Stimulated activated CD8-positive, alpha-beta memory T cell treated with anti-CD3 and anti-CD28 coated beads, Interleukin-4, amount 100 ng/mL, for 24 hours (primary cell): ENCODE data around the gene LRP2BP.
"Not testable (repeated sequence)": the region's sequence is repeated elsewhere in the genome, so short reads cannot be mapped to it uniquely, and the experiment has no call there.

Experiments used
- DNase-seq: peaks from one replicate; pipeline ENCODE4 v3.0.0-alpha.2; 2020; ENCODE audit warnings: low read depth

The LRP2BP gene

GRCh38 chr4:185361872-185362271 is 33.9 kb downstream of the LRP2BP start:
- no peak for DNase-seq

DNA sequence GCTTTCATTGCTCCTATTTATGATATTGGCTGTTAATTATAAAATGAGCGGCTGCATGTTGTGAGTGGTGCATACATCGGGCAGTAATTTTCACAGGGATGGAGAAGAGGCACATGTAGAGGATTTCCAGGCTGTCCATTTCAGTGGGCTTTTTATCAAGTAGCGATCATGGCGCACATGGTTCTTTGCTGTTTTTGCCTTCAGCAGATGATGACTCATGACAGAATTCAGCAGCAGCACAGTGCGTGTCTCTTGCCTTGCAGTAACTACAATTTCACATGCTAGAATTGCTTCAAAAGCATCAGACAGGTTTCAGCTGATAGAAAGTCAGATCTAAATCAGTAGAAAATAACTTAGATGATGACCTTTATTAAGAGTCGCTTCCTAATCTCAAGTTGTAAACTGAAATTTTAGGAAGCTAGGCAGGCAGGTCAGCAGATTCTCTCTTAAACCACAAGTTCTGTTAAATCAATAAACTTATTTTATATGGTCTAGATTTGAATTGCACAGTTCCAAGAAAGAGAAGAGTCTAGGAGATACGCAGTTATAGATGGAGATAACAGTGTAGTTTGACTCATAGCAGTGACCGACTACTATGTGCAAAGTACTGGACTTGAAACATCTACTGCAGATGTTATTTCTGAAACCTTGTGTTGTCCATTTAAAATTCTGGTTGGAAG is 35.8 kb downstream of the LRP2BP start:
- DNase-seq: no peak

DNA sequence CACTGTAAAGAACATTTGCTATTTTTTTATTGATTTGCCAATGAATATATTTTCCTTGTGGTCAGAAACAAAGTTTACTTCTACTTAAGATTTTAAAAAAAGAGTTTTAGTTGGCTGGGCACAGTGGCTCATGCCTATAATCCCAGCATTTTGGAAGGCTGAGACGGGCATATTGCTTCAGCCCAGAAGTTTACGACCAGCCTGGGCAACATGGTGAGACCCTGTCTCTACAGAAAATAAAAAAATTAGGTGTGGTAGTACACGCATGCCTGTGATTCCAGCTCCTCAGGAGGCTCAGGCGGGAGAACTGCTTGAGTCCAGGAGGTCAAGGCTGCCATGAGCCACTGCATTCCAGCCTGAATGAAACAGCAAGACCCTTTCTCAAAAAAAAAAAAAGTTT is 36.8 kb downstream of the LRP2BP start:
- DNase-seq: no peak

GRCh38 chr4:185358514-185358913 is 37.2 kb downstream of the LRP2BP start:
- no peak for DNase-seq

GRCh38 chr4:185357733-185358440 is 37.8 kb downstream of the LRP2BP start:
- no peak for DNase-seq

GRCh38 chr4:185357211-185357610 is 38.5 kb downstream of the LRP2BP start:
- no peak for DNase-seq

DNA sequence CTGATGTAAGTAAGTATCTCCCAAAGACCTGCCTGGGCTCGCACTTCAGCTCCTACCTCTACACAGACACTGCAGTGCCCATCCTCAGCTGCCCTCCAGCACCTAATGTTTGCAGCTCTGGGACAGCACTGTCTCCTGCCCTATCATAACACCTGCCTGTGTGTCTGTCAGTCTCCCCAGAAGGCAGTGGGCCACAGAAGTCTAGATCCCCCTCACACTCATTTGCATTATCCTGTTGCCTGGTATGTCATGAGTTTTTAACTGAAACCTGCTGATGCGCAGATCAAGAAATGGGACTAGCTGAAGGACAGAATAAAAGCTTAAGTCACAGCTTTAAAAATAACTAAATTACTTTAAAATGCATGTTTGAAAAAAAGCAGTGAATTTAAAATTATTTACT is 43.0 kb downstream of the LRP2BP start:
- no peak for DNase-seq

- DNase-seq: no peak
Observed at GRCh38 chr4:185352202-185352601, 43.5 kb downstream of the LRP2BP start.

DNA sequence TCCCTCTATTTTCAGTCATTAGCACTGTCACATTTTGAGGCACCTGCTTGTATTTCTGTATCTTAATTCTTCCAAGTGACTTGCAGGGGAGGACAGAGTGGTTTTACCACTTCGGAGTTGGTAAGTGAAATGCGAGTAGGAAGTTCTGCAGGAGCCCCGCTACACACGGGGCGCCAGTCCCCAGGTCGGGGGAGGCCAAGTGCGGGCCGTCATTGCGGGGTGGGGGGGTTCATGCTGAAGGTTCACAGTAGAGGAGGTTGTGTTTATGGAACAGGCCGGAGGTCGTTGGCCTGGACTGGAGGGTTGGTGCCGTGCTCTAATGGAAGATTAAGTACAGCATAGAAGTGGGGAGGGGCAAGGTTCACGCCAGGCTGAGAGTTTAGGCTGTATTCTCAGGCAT is 44.0 kb downstream of the LRP2BP start:
- no peak for DNase-seq

DNA sequence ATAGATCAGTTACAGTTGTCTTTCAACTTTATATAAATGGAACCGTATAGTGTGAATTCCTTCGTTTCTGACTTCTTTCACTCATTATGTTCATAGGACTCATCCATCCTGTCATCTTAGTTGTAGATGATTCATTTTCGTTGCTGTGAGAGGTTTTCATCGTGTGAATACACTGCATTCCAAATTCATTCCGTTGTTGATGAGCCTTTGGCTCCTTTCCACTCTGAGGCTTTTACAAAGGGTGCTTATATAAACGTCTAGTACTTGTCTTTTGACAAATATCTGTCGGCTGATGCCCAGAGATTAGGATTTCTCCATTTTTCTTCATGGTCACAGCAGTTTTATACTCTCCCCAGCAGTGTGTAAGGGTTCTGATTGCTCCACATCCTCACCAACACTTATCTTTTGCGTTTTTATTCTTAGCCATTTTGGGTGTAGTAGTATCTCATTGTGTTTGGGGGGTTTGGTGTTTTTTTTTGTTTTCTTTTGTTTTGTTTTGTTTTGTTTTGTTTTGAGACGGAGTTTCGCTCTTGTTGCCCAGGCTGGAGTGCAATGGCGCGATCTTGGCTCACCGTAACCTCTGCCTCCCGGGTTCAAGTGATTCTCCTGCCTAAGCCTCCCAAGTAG is 48.6 kb downstream of the LRP2BP start:
- no peak for DNase-seq

- no peak for DNase-seq
Observed at GRCh38 chr4:185344743-185345538, 50.8 kb downstream of the LRP2BP start.

DNA sequence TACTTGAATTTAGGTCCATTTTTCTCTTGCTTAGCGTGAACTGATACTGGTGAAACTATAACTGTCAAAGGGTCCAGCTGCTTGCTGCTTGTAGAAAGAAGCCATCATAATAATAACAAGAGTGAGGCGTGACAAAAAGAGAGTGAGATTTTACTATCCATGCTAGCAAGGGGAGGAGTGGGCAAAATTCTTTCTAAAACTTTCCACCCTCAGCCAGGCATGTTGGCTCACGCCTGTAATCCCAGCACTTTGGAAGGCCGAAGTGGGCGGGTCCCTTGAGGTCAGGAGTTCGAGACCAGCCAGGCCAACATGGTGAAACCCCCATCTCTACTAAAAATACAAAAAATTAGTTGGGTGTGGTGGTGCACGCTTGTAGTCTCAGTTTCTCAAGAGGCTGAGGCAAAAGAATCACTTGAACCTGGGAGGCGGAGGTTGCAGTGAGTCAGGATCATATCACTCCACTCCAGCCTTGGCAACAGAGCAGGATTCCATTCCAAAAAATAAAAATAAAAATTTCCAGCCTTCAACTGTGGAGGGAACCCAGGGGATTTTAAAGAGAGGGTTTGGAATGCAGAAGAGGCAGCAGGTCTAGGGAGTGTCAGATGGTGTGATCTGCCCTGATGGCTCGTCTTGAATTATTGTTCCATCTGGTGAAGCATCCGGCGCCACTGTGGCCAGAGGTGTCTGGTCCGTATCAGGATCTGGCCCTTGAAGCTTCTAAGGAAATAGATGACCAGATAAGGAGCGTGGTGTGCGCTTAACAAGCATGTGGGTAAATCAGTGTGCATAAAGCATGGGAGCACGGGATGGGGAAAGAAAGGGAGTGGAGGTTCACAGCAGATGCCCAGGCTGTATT is 51.8 kb downstream of the LRP2BP start:
- no peak for DNase-seq

DNA sequence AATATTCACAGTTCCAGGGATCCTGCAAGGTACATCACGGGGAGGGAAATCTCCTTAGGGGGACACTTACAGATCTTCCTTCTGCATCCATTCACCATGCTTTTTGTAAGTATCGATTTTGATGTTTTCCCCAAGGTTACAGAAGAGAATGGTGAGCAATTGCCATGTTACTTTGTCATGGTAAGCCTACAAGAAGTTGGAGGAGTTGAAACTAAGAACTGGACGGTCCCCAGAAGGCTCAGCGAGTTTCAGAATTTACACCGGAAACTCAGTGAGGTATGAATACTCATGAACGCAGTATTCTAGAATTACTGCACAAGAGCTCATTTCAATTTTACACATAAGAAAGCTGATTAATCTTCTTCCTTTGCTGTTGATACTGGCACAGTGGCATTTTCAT is 53.9 kb downstream of the LRP2BP start:
- DNase-seq: no peak

- DNase-seq: no peak
Observed at GRCh38 chr4:185341377-185341776, 54.3 kb downstream of the LRP2BP start.

DNA sequence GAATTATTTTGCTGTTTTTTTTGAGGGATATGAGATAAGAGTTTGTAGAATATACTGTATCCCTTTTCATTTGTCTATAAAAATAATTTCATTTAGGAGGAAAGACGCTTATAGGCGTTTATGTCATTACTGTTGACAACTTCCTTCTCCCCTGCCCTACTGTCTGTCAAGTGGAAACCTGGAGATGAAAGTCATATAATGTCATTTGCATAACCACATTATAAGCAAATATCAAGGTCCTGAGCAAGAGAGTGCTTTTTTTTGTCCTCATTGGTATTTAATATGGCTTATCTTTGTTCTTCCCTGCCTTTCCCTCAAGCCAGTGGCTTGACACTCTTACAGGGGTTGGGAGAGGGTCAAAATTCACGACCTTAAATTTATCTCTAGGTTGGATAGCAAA is 55.8 kb downstream of the LRP2BP start:
- DNase-seq: no peak

- no peak for DNase-seq
Observed at GRCh38 chr4:185335579-185335978, 60.1 kb downstream of the LRP2BP start.

DNA sequence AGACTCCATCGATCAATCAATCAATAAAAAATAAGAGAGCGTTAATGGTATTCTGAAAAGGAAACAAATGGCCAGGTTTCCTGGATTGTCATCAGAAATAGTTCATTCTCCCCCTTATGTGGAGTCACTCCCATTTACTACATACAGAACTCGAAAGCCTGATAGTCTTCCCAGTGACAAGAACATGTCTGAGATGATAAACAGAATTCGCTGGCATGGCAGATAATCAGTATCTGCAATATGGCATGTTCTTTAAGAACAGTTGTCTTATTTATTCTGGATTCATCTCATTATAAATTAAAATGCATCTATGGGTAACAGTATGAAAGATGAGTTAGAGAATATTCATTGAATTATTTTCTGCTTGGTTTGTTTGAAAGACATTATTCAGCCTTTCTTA is 61.4 kb downstream of the LRP2BP start:
- no peak for DNase-seq

- no peak for DNase-seq
Observed at GRCh38 chr4:185332575-185333464, 62.9 kb downstream of the LRP2BP start.

GRCh38 chr4:185329879-185330510 is 65.7 kb downstream of the LRP2BP start:
- DNase-seq: not testable (repeated sequence)

GRCh38 chr4:185328586-185328985 is 67.1 kb downstream of the LRP2BP start:
- no peak for DNase-seq
